Non-pigmented ciliary epithelial cell (primary cell): ENCODE data around the gene CMBL.
A peak's percentile ranks its signal among the peaks of the same experiment; 100 is the strongest.
"Not testable (repeated sequence)": the region's sequence is repeated elsewhere in the genome, so short reads cannot be mapped to it uniquely, and the experiment has no call there.

ENCODE experiments used
- DNase-seq: peaks from one replicate; pipeline ENCODE4 v3.0.0-alpha.2; 2010; ENCODE audit warnings: low read depth

CMBL gene

DNA sequence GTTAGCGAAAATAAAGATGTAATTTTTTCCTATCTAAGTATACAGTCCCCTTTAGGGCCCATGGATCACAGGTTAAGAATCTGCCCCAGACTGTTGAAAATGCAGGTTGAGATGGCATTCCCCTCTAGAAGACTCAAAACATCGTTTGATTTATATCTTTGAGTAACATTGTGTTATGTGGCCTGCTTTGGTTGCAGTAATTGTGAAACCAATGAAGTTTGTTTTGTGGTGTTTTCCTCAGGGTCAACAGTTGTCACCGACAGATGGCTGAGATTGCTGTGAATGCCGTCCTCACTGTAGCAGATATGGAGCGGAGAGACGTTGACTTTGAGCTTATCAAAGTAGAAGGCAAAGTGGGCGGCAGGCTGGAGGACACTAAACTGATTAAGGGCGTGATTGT lies 49.8 kb downstream of the CMBL start:
- no peak for DNase-seq

GRCh38 chr5:10254686-10255085 lies 53.0 kb downstream of the CMBL start:
- DNase-seq: no peak

DNA sequence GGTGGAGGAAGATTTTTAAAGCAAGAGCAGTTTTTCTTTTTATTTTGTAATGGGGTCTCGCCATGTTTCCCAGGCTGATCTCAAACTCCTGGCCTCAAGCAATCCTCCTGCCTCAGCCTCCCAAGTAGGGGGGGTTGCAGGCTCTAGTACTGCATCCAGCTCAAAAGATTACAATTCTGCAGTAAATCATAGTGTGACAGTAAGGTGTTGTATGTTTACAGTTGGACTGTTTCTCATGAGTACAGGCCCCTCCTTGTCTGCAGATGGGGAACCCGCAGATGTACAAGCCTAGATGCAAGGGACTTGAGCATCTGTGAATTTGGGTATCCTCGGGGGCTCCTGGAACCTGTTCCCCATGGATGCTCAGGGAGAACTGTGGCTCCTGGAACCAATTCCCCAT lies 54.3 kb downstream of the CMBL start:
- DNase-seq: no peak

DNA sequence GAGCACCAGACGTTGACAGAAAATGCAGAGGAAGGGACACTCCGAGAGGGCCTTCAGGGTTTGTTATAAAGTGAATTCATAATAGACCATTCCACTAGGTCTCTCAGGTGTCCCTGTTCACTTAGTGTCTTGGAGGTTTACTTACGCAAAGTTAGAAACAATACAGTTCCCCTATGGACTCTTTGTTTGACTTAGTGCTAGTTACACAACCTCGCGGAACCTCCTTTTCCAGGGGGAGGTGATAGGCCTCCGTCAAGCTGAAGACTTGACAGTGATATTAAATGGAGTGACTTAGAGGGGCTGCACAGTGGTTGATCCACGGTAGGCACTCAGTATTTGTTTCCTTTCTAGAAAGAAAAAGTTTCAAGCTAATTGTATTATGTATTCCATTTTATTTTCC lies 56.3 kb downstream of the CMBL start:
- no peak for DNase-seq

DNA sequence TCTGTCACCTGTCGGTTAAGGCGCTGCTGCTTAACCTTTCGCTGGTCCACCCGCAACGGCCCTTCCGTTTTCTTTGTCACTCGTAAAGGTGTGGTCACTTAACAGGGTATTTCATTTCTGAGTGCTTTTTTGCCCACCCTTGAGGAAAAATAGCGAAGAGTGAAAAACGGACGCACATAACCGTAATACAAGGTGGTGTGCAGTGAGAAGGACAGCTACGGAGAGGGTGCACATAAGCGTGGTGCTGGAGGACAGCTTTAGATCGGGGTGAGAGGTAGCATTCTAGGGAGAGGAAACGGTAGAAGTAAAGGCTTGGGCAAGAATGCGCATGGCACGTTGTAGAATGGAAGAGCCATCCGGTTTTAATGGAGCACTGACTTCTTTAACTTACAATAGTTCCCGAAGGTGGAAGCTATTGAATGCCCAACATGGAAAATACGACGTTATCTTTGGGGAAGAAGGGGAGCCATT lies 56.9 kb downstream of the CMBL start:
- no peak for DNase-seq

- peak; percentile 95 for DNase-seq
Measured at GRCh38 chr5:10249948-10250805, 57.5 kb downstream of the CMBL start, which contains the start of gene CCT5. CCT5 (plus strand) TSS chr5:10250280; CDS start chr5:10250341, 61 bp downstream.

- DNase-seq: no peak
Measured at GRCh38 chr5:10248378-10249260, 59.1 kb downstream of the CMBL start.

DNA sequence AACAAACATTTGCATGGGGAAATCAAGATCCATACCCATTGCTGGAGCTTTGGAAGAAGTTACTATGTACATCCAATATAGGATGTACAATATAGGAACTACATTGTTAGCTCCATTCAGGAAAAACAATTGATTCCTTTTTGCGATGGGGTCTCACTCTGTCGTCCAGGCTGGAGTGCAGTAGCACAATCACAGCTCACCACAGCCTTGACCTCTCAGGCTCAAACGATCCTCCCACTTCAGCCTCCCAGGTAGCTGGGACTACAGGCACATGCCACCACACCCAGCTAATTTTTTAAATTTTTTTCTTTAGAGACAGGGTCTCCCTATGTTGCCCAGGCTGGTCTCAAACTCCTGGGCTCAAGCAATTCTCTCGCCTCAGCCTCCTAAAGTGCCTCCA lies 60.5 kb downstream of the CMBL start:
- DNase-seq: not testable (repeated sequence)

GRCh38 chr5:10246761-10247160 lies 60.9 kb downstream of the CMBL start:
- DNase-seq: no peak

DNA sequence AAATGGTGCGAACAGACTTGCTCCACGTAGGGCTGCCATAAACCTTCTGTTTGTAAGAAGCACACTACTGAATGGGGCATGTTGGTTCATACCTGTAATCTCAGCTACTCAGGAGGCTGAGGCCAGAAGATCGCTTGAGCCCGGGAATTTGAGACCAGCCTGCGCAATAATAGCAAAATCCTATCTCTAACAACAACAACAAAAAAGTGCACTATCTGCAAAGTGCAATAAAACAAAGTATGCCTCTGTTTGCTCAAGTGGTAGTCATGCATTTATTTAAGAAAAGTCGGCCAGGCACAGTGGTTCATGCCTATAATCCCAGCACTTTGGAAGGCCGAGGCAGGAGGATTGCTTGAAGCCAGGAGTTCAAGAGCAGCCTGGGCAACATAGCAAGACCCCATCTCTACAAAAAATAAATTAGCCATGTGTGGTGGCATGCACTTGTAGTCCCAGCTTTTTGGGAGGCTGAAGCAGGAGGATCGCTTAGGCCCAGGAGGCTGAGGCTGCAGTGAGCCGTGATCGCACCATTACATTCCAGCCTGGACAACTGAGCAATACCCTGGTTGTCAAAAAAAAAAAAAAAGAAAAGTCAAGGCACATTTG lies 63.3 kb downstream of the CMBL start:
- DNase-seq: no peak

DNA sequence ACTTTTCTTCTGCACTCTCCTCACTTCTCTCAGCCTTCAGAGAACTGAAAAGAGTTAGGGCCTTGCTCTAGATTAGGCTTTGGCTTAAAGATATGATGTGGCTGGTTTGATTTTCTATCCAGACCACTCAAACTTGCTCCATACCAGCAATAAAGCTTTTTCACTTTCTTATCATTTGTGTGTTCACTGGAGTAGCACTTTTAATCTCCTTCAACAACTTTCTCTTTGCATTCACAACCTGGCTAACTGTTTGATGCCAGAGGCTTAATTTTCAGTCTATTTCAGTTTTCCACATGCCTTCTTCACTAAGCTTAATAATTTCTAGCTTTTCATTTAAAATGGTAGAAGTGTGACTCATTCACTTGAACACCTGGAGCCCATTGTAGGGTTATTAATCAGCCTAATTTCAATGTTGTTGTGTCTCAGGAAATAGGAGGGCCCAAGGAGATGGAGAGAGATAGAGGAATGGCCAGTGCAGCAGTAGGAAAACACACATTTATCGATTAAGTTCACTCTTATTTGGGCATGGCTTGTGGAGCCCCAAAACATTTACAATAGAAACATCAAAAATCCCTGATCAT lies 64.0 kb downstream of the CMBL start:
- DNase-seq: no peak

DNA sequence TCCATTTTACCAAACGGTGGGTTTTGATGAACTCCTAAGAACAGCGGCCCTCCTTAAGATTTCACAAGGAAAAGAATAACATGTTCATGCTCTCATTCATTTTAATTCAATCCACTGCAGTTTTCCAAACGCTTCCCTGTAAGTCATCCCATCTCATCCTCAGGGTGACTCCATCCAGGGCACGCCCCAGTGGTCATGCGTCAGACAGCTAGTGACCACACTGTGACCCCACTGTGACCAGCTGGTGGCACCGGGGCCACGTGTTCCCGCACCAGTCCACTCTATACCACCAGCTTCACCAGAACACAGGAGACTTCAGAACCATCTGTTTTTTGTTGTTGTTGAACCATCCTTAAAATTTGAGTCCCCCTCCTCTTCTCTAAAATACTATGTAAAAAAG lies 72.4 kb downstream of the CMBL start:
- DNase-seq: no peak

- peak; percentile 94 for DNase-seq
Measured at GRCh38 chr5:10233505-10233904, 74.2 kb downstream of the CMBL start.

DNA sequence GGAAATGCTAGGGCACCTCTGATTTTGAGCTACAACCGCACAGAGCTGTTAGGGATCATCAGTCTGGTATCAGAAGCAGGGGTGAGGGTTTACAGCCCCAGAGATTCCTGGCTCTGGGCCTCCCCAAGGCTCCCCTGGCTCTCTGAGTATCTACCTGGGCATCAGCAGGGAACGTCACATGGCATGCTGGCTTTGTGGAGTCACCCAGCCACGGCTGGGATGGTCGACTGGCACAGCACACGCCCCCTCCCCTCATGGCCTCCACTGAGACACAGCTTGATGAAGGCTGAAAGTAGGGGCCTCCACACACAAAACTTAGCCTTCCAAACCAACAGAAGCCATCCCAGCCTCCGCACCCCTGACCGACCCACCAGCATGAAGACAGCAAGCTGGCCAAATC lies 74.7 kb downstream of the CMBL start:
- no peak for DNase-seq

DNA sequence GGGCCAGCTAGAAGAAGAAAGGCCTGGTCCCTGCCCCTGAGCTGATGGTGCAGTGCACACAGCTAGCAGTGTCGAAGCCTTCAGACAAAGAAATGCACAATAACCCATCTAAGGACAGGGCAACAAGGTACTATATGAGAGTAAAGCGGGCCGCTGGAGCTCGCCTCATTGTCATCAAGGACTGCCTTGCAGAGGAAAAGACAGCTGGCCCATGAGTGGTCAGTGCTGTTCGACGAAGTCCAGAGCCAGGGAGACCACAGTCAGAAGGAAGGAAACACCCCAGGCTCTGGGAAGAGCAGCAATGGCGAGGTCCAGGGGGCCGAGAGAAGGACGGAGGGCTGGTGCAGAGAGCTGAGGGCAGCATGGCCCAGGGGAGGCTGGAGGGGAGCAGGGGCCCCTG lies 75.3 kb downstream of the CMBL start:
- DNase-seq: no peak

- DNase-seq: peak; percentile 85
Measured at GRCh38 chr5:10229306-10230048, 78.2 kb downstream of the CMBL start.

- DNase-seq: no peak
Measured at GRCh38 chr5:10228288-10228687, 79.4 kb downstream of the CMBL start.
